ENCODE measurements around the gene PPP1R3E.
"Not testable (repeated sequence)": the region's sequence is repeated elsewhere in the genome, so short reads cannot be mapped to it uniquely, and the experiment has no call there.

Gene PPP1R3E

GRCh38 chr14:23302290-23303225, at the start of gene PPP1R3E:
TSS of gene PPP1R3E (minus strand) at chr14:23302859. CDS start at chr14:23302576, 283 bp downstream.
- DNase-seq: peak; percentile 82 to 95

- peak; percentile 75 to 76 for DNase-seq
Observed at GRCh38 chr14:23351681-23352505, 49.2 kb upstream of the PPP1R3E start.

GRCh38 chr14:23349156-23349845, 46.6 kb upstream of the PPP1R3E start:
- no peak for DNase-seq

- DNase-seq: no peak
Observed at GRCh38 chr14:23348297-23348655, 45.6 kb upstream of the PPP1R3E start.

- no peak for DNase-seq
Observed at GRCh38 chr14:23347406-23348296, 45.0 kb upstream of the PPP1R3E start.

- no peak for DNase-seq
Observed at GRCh38 chr14:23346693-23347405, 44.2 kb upstream of the PPP1R3E start.

GRCh38 chr14:23345987-23346692, 43.5 kb upstream of the PPP1R3E start:
- DNase-seq: no peak

- DNase-seq: no peak
Observed at GRCh38 chr14:23344481-23344880, 41.8 kb upstream of the PPP1R3E start.

GRCh38 chr14:23339506-23340268, 37.0 kb upstream of the PPP1R3E start:
- no peak for DNase-seq

GRCh38 chr14:23335623-23336022, 33.0 kb upstream of the PPP1R3E start:
- DNase-seq: no peak

- peak; percentile 70 to 88 for DNase-seq
Observed at GRCh38 chr14:23327947-23328744, 25.5 kb upstream of the PPP1R3E start.

GRCh38 chr14:23326491-23327332, 24.1 kb upstream of the PPP1R3E start:
- no peak for DNase-seq

- not testable (repeated sequence) for DNase-seq
Observed at GRCh38 chr14:23325746-23326145, 23.1 kb upstream of the PPP1R3E start.

- DNase-seq: no peak
Observed at GRCh38 chr14:23324993-23325392, 22.3 kb upstream of the PPP1R3E start.

GRCh38 chr14:23324455-23324846, 21.8 kb upstream of the PPP1R3E start:
- DNase-seq: no peak

- DNase-seq: no peak
Observed at GRCh38 chr14:23323838-23324454, 21.3 kb upstream of the PPP1R3E start.

Measured in NCI-H524 (cell line).